GM18520 (cell line): ENCODE results near the gene GRB10.

Experiments
- ATAC-seq: cut with Tn5 transposase; IDR thresholded peaks from one replicate; pipeline ENCODE4 v1.9.1; 2021; ENCODE audit not compliant: unreplicated experiment

GRB10 gene

GRCh38 chr7:50803359-50804337 lies 21.0 kb upstream of the GRB10 start:
- ATAC-seq: no peak

- ATAC-seq: no peak
These were observed 19.2 kb upstream of the GRB10 start for GRCh38 chr7:50801907-50802306.

- ATAC-seq: no peak
These were observed 17.2 kb upstream of the GRB10 start for GRCh38 chr7:50799873-50800272.

GRCh38 chr7:50798126-50798525 lies 15.4 kb upstream of the GRB10 start:
- ATAC-seq: no peak

GRCh38 chr7:50795831-50796230 lies 13.1 kb upstream of the GRB10 start:
- no peak for ATAC-seq

GRCh38 chr7:50795253-50795652 lies 12.6 kb upstream of the GRB10 start:
- no peak for ATAC-seq

GRCh38 chr7:50793947-50794570 lies 11.4 kb upstream of the GRB10 start:
- ATAC-seq: no peak

- ATAC-seq: no peak
These were observed 10.6 kb upstream of the GRB10 start for GRCh38 chr7:50793120-50793946.

GRCh38 chr7:50792342-50793119 lies 9.8 kb upstream of the GRB10 start:
- no peak for ATAC-seq

- no peak for ATAC-seq
These were observed 9.2 kb upstream of the GRB10 start for GRCh38 chr7:50791938-50792341.

GRCh38 chr7:50791363-50791937 lies 8.8 kb upstream of the GRB10 start:
- no peak for ATAC-seq

GRCh38 chr7:50790381-50790780 lies 7.7 kb upstream of the GRB10 start:
- no peak for ATAC-seq

- no peak for ATAC-seq
These were observed 5.7 kb upstream of the GRB10 start for GRCh38 chr7:50788382-50788781.

- no peak for ATAC-seq
These were observed 5.1 kb upstream of the GRB10 start for GRCh38 chr7:50787825-50788224.

GRCh38 chr7:50785346-50785745 lies 2.6 kb upstream of the GRB10 start:
- no peak for ATAC-seq

GRCh38 chr7:50783801-50784507 lies 1.3 kb upstream of the GRB10 start:
- ATAC-seq: no peak

GRCh38 chr7:50783303-50783702 lies 607 bp upstream of the GRB10 start:
- ATAC-seq: no peak

GRCh38 chr7:50781381-50782293 lies 1.1 kb downstream of the GRB10 start:
- no peak for ATAC-seq

- ATAC-seq: no peak
These were observed 2.3 kb downstream of the GRB10 start for GRCh38 chr7:50780436-50780835.
